ACC112 (cell line): ENCODE data around the gene OR5K1.
A peak's percentile ranks its signal among the peaks of the same experiment; 100 is the strongest.

Experiments
- H2AFZ ChIP-seq: fragments of 200-600 bp; sonication (generic); one replicate; pipeline ENCODE4 v1.6.0; 2017; ENCODE audit warnings: antibody characterized with exemption, low read length; ENCODE audit not compliant: unreplicated experiment
- H3K27ac ChIP-seq: fragments of 200-600 bp; sonication (generic); 2 replicates; pipeline ENCODE4 v1.5.1; 2014; ENCODE audit warnings: low read depth, mild to moderate bottlenecking, antibody characterized with exemption, low read length, moderate library complexity
- H3K27me3 ChIP-seq: fragments of 200-600 bp; sonication (generic); 2 replicates; pipeline ENCODE4 v1.6.1; 2014; ENCODE audit warnings: mild to moderate bottlenecking, antibody characterized with exemption, low read length, moderate library complexity, mixed read lengths; ENCODE audit not compliant: insufficient read depth
- H3K36me3 ChIP-seq: fragments of 200-600 bp; sonication (generic); 2 replicates; pipeline ENCODE4 v1.6.1; 2016; ENCODE audit warnings: mild to moderate bottlenecking, antibody characterized with exemption, low read length, moderate library complexity, mixed read lengths; ENCODE audit not compliant: insufficient read depth
- H3K4me1 ChIP-seq: fragments of 200-600 bp; sonication (generic); one replicate; pipeline ENCODE4 v1.6.1; 2016; ENCODE audit warnings: low read length, mixed read lengths; ENCODE audit not compliant: insufficient read depth, unreplicated experiment, control insufficient read depth
- H3K4me3 ChIP-seq: fragments of 200-600 bp; sonication (generic); 2 replicates; pipeline ENCODE4 v1.5.1; 2014; ENCODE audit warnings: mild to moderate bottlenecking, low read depth, low read length
- H3K79me2 ChIP-seq: fragments of 200-600 bp; sonication (generic); one replicate; pipeline ENCODE4 v1.6.0; 2016; ENCODE audit warnings: low read length; ENCODE audit not compliant: control insufficient read depth, unreplicated experiment, insufficient read depth

The OR5K1 gene

GRCh38 chr3:98513091-98513511 is 50.1 kb downstream of the OR5K1 start:
- no peak overlapping the region for H3K27ac ChIP-seq
- peaks cover 13% of the 10 kb centered on the region; the same call in 1 of the 2 replicates for H3K36me3 ChIP-seq
- peaks cover 15% of the 10 kb centered on the region for H3K4me1 ChIP-seq

GRCh38 chr3:98513736-98514135 is 50.7 kb downstream of the OR5K1 start:
- H3K4me1 ChIP-seq, result peaks cover 15% of the 10 kb centered on the region
- no peak overlapping the region for H2AFZ ChIP-seq
- H3K27me3 ChIP-seq, result no peaks in the 10 kb centered on the region
- H3K36me3 ChIP-seq, result peaks cover 19% of the 10 kb centered on the region; the same call in 1 of the 2 replicates
- H3K4me3 ChIP-seq, result no peak overlapping the region
- peak overlapping the region; percentile 30; the same call in 1 of the 2 replicates for H3K27ac ChIP-seq
- H3K79me2 ChIP-seq, result peaks cover 5% of the 10 kb centered on the region

More at GRCh38 chr3:98513091-98513511, 50.1 kb downstream of the OR5K1 start:
- no peaks in the 10 kb centered on the region for H3K79me2 ChIP-seq
- no peaks in the 10 kb centered on the region for H3K27me3 ChIP-seq
- H2AFZ ChIP-seq, result no peak overlapping the region
- no peak overlapping the region for H3K4me3 ChIP-seq

- Histone ChIP-seq H3K4me1 (peaks cover 15% of the 10 kb centered on the region), H3K27ac (no peak overlapping the region), H3K36me3 (peaks cover 31% of the 10 kb centered on the region), H3K4me3 (no peak overlapping the region), H3K79me2 (peaks cover 16% of the 10 kb centered on the region), H3K27me3 (no peaks in the 10 kb centered on the region), H2AFZ (no peak overlapping the region)
Observed at GRCh38 chr3:98514948-98515347, 51.9 kb downstream of the OR5K1 start.

GRCh38 chr3:98518816-98519215 is 55.8 kb downstream of the OR5K1 start:
- Histone ChIP-seq H2AFZ (no peak overlapping the region), H3K79me2 (peaks cover 41% of the 10 kb centered on the region), H3K36me3 (peaks cover 40% of the 10 kb centered on the region), H3K4me3 (no peak overlapping the region), H3K27me3 (no peaks in the 10 kb centered on the region), H3K27ac (no peak overlapping the region), H3K4me1 (peaks cover 12% of the 10 kb centered on the region)

GRCh38 chr3:98519351-98519750 is 56.4 kb downstream of the OR5K1 start:
- Histone ChIP-seq H3K4me1 (peaks cover 12% of the 10 kb centered on the region), H2AFZ (no peak overlapping the region), H3K27me3 (no peaks in the 10 kb centered on the region), H3K79me2 (peaks cover 41% of the 10 kb centered on the region), H3K36me3 (peaks cover 40% of the 10 kb centered on the region), H3K4me3 (no peak overlapping the region), H3K27ac (no peak overlapping the region)

GRCh38 chr3:98521897-98522543 is 59.0 kb downstream of the OR5K1 start:
- Histone ChIP-seq H3K36me3 (peaks cover 28% of the 10 kb centered on the region), H3K4me1 (peaks cover 8% of the 10 kb centered on the region), H2AFZ (peak overlapping the region; percentile 89), H3K79me2 (peaks cover 41% of the 10 kb centered on the region), H3K27ac (peak overlapping the region; percentile 84), H3K4me3 (peak overlapping the region; percentile 90), H3K27me3 (no peaks in the 10 kb centered on the region)
